Mesendoderm (in vitro differentiated cells): ENCODE results near the gene RASGRP3.
A peak's percentile ranks its signal among the peaks of the same experiment; 100 is the strongest.

ENCODE experiments used
- DNase-seq: peaks from one replicate; pipeline ENCODE4 v3.0.0; 2013
- H2AK5ac ChIP-seq: 2 replicates; pipeline ENCODE4 v1.6.1; 2013; ENCODE audit warnings: low read length, inconsistent platforms
- H2BK120ac ChIP-seq: 2 replicates; pipeline ENCODE4 v1.6.1; 2013; ENCODE audit warnings: low read depth, mild to moderate bottlenecking, low read length, moderate library complexity, mixed read lengths
- H2BK15ac ChIP-seq: replicated peaks from 2 replicates; pipeline ENCODE4 v1.6.1; 2013; ENCODE audit warnings: low read depth, mild to moderate bottlenecking, moderate library complexity
- H2BK5ac ChIP-seq: 2 replicates; pipeline ENCODE4 v1.6.1; 2013; ENCODE audit warnings: low read length, inconsistent platforms
- H3K18ac ChIP-seq: 2 replicates; pipeline ENCODE4 v1.6.1; 2013; ENCODE audit warnings: mild to moderate bottlenecking, low read length, mixed read lengths
- H3K23ac ChIP-seq: one replicate; pipeline ENCODE4 v1.6.1; 2013; ENCODE audit warnings: low read length
- H3K27ac ChIP-seq: 2 replicates; pipeline ENCODE4 v1.5.1; 2013; ENCODE audit warnings: low read depth, mild to moderate bottlenecking, inconsistent platforms, low read length, moderate library complexity
- H3K27me3 ChIP-seq: 2 replicates; pipeline ENCODE4 v1.6.1; 2013; ENCODE audit warnings: low read length, control low read depth, mild to moderate bottlenecking, inconsistent platforms; ENCODE audit not compliant: insufficient read depth, poor library complexity
- H3K36me3 ChIP-seq: 2 replicates; pipeline ENCODE4 v1.6.1; 2013; ENCODE audit warnings: low read length, inconsistent platforms; ENCODE audit not compliant: control insufficient read depth, insufficient read depth
- H3K4ac ChIP-seq: one replicate; pipeline ENCODE4 v1.6.1; 2013; ENCODE audit warnings: low read depth, mild to moderate bottlenecking, low read length, moderate library complexity
- H3K4me1 ChIP-seq: 2 replicates; pipeline ENCODE4 v1.6.1; 2013; ENCODE audit warnings: low read depth, low read length, inconsistent platforms; ENCODE audit not compliant: control insufficient read depth
- H3K4me2 ChIP-seq: 2 replicates; pipeline ENCODE4 v1.6.1; 2013; ENCODE audit warnings: low read length
- H3K4me3 ChIP-seq: 2 replicates; pipeline ENCODE4 v1.5.1; 2013; ENCODE audit warnings: mild to moderate bottlenecking, low read length
- H3K56ac ChIP-seq: one replicate; pipeline ENCODE4 v1.6.1; 2013; ENCODE audit warnings: low read length
- H3K79me1 ChIP-seq: 2 replicates; pipeline ENCODE4 v1.6.1; 2013; ENCODE audit warnings: low read length, inconsistent platforms
- H3K79me2 ChIP-seq: 2 replicates; pipeline ENCODE4 v1.6.1; 2013; ENCODE audit warnings: mild to moderate bottlenecking, low read length; ENCODE audit not compliant: control insufficient read depth, insufficient read depth
- H3K9ac ChIP-seq: 2 replicates; pipeline ENCODE4 v1.6.1; 2013; ENCODE audit warnings: low read length, inconsistent platforms
- H4K5ac ChIP-seq: one replicate; pipeline ENCODE4 v1.6.1; 2013; ENCODE audit warnings: low read length
- H4K8ac ChIP-seq: one replicate; pipeline ENCODE4 v1.6.1; 2013; ENCODE audit warnings: low read depth, mild to moderate bottlenecking, control low read depth, low read length, moderate library complexity
- WGBS: extraction: QIAGEN DNeasy Blood & Tissue Kit; methylation state at CpG from one replicate; pipeline ENCODE4 v1.1.7; 2013; ENCODE audit warnings: low lambda C conversion rate, missing lambda C conversion rate; ENCODE audit not compliant: insufficient coverage; ENCODE audit errors: extremely low coverage; 5-methylcytosine and 5-hydroxymethylcytosine counted together

The RASGRP3 gene

DNA sequence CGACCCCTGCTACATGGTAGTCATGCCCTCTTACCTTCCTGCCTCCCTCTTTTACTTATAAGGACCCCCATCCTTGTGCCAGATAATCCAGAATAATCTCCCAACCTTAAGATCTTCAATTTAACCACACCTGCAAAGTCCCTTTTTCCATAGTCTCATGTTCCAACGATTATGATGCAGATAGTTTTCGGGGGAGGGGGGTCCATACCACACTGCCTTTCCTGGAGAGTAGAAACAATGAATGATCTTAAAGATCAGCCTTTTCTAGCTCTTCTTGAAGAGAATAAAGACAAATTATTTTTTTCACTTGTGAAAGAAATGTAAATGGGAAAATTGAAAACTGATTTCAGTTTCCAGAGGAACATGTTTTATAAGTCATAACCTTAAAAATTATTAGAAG lies 127.0 kb downstream of the RASGRP3 start:
- H3K56ac ChIP-seq: no peak overlapping the region
- H2BK15ac ChIP-seq: no peak overlapping the region
- no peak overlapping the region for H4K5ac ChIP-seq
- H3K79me2 ChIP-seq: peaks cover 5% of the 10 kb centered on the region
- H3K18ac ChIP-seq: no peak overlapping the region
- no peak overlapping the region for H3K9ac ChIP-seq
- no peak overlapping the region for H3K4me3 ChIP-seq
- H3K4me1 ChIP-seq: peaks cover 3% of the 10 kb centered on the region
- H2BK5ac ChIP-seq: no peak overlapping the region
- no peak overlapping the region for H2BK120ac ChIP-seq
- H3K4me2 ChIP-seq: no peak overlapping the region
- no peaks in the 10 kb centered on the region for H3K36me3 ChIP-seq
- no peak overlapping the region for H2AK5ac ChIP-seq
- H4K8ac ChIP-seq: no peak overlapping the region
- no peak overlapping the region for H3K4ac ChIP-seq
- H3K23ac ChIP-seq: no peak overlapping the region
- H3K27me3 ChIP-seq: no peaks in the 10 kb centered on the region
- H3K27ac ChIP-seq: no peak overlapping the region
- WGBS: no CpG with 5 or more reads among the region's 3 CpGs
- H3K79me1 ChIP-seq: peaks cover 3% of the 10 kb centered on the region
- DNase-seq: no peak

DNA sequence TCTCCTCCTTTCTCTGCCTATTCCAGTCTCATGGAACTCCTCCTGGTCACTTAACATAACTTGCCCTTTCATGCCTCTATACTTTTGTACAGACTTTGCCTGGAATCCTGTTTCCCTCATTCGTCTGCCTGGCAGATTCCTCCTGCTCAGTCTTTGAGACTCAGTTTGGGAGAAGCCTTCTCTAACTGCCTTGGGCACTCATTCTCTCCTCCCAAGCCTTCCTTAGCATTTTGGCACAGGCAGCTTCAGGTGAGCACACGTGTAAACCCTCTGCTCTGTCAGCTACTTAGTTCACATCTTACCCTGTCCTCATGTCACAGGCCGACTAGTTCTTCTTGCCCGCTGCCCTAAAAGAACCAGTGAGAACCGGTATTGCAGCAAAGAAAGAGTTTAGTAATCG lies 128.6 kb downstream of the RASGRP3 start:
- Histone ChIP-seq H2AK5ac (no peak overlapping the region), H3K23ac (no peak overlapping the region), H2BK120ac (no peak overlapping the region), H3K36me3 (no peaks in the 10 kb centered on the region), H3K79me1 (no peaks in the 10 kb centered on the region), H3K27ac (no peak overlapping the region), H3K18ac (no peak overlapping the region), H4K8ac (no peak overlapping the region), H3K27me3 (no peaks in the 10 kb centered on the region), H4K5ac (no peak overlapping the region), H3K4me3 (no peak overlapping the region), H3K4me1 (peaks cover 3% of the 10 kb centered on the region), H2BK5ac (no peak overlapping the region), H3K4ac (no peak overlapping the region), H3K79me2 (no peaks in the 10 kb centered on the region), H3K9ac (peak overlapping the region; percentile 2), H3K4me2 (no peak overlapping the region), H3K56ac (peak overlapping the region; percentile 28), H2BK15ac (no peak overlapping the region)
- no peak for DNase-seq
- WGBS: no CpG with 5 or more reads among the region's 6 CpGs

DNA sequence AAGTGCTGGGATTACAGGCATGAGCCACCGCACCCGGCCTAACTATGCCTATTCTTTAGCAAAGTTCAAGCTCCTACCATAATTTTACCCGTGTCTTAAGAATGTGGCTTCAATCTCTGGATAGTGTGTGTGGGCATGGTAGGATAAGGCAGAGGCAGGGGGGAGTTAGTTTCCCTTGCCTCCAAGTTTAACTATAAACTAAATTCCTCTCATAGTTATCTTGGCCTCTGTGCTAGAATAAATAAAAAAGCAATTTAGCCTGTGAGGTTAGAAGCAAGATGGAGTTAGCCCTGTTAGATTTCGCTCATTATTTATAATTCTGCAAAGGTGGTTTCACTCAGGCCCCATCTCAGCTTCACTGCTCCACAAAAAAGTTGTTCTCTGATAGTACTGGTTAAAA lies 129.7 kb downstream of the RASGRP3 start:
- H3K4me3 ChIP-seq: no peak overlapping the region
- H3K4ac ChIP-seq: no peak overlapping the region
- no peak overlapping the region for H3K4me2 ChIP-seq
- H2BK5ac ChIP-seq: no peak overlapping the region
- H3K36me3 ChIP-seq: no peaks in the 10 kb centered on the region
- no peak overlapping the region for H3K27ac ChIP-seq
- H4K8ac ChIP-seq: no peak overlapping the region
- no peaks in the 10 kb centered on the region for H3K79me2 ChIP-seq
- H3K9ac ChIP-seq: no peak overlapping the region
- no peak overlapping the region for H2AK5ac ChIP-seq
- H3K23ac ChIP-seq: no peak overlapping the region
- H2BK120ac ChIP-seq: no peak overlapping the region
- no peak overlapping the region for H3K18ac ChIP-seq
- H3K27me3 ChIP-seq: no peaks in the 10 kb centered on the region
- H3K4me1 ChIP-seq: peaks cover 3% of the 10 kb centered on the region
- H3K79me1 ChIP-seq: no peaks in the 10 kb centered on the region
- no peak for DNase-seq
- no peak overlapping the region for H2BK15ac ChIP-seq
- WGBS: no CpG with 5 or more reads among the region's 4 CpGs
- H3K56ac ChIP-seq: no peak overlapping the region
- H4K5ac ChIP-seq: no peak overlapping the region

DNA sequence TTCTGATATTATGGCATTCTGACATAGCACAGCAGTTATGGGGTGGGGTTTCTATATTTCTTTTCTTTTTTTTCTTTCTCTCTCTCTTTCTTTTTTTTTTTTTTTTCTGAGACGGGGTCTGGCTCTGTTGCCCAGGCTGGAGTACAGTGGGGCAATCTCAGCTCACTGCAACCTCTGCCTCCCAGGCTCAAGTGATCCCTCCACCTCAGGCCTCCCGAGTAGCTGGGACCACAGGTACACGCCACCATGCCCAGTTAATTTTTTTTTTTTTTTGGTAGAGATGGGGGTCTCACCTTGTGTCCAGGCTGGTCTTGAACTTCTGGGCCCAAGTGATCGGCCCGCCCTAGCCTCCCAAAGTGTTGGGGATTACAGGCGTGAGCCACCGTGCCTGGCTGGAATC lies 130.2 kb downstream of the RASGRP3 start:
- no peak overlapping the region for H4K5ac ChIP-seq
- H3K4me3 ChIP-seq: no peak overlapping the region
- H3K9ac ChIP-seq: no peak overlapping the region
- no CpG with 5 or more reads among the region's 7 CpGs for WGBS
- no peak overlapping the region for H3K4me2 ChIP-seq
- no peak for DNase-seq
- H2AK5ac ChIP-seq: no peak overlapping the region
- H3K4me1 ChIP-seq: peaks cover 3% of the 10 kb centered on the region
- no peak overlapping the region for H3K56ac ChIP-seq
- no peak overlapping the region for H3K23ac ChIP-seq
- H3K79me2 ChIP-seq: no peaks in the 10 kb centered on the region
- no peaks in the 10 kb centered on the region for H3K36me3 ChIP-seq
- H4K8ac ChIP-seq: no peak overlapping the region
- no peak overlapping the region for H2BK5ac ChIP-seq
- no peak overlapping the region for H3K27ac ChIP-seq
- no peak overlapping the region for H2BK120ac ChIP-seq
- H3K18ac ChIP-seq: no peak overlapping the region
- no peak overlapping the region for H3K4ac ChIP-seq
- H3K79me1 ChIP-seq: no peaks in the 10 kb centered on the region
- H2BK15ac ChIP-seq: no peak overlapping the region
- no peaks in the 10 kb centered on the region for H3K27me3 ChIP-seq

DNA sequence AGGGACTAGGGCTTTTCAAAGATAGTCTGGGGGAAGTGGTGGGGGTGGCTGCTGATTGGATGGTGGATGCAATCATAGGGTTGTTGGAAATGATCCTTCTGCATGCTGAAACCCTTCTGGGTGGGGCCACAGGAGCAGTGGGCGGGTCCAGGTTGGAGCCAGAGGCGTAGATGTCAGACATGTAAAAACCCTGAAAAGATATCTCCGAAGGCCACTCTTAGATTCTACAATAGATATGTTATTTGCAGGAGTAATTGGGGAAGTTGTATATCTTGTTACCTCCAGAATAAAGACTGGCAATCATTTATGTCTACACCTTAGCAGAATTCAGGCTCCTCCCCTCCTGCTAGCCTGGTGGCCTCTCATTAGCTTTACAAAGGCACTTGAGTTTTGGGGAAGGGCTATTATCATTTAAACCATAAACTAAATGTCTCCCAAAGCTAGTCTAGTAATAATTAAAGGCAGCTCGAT lies 130.8 kb downstream of the RASGRP3 start:
- no peak overlapping the region for H3K23ac ChIP-seq
- H3K18ac ChIP-seq: no peak overlapping the region
- no peaks in the 10 kb centered on the region for H3K79me1 ChIP-seq
- H4K5ac ChIP-seq: no peak overlapping the region
- H3K27me3 ChIP-seq: no peaks in the 10 kb centered on the region
- no peak overlapping the region for H2BK15ac ChIP-seq
- no peak overlapping the region for H2BK5ac ChIP-seq
- H2AK5ac ChIP-seq: no peak overlapping the region
- H3K4me2 ChIP-seq: no peak overlapping the region
- no peak overlapping the region for H3K56ac ChIP-seq
- no peak overlapping the region for H3K9ac ChIP-seq
- H4K8ac ChIP-seq: no peak overlapping the region
- H3K79me2 ChIP-seq: no peaks in the 10 kb centered on the region
- H3K4me3 ChIP-seq: no peak overlapping the region
- WGBS: no CpG with 5 or more reads among the region's 4 CpGs
- peaks cover 3% of the 10 kb centered on the region for H3K4me1 ChIP-seq
- DNase-seq: peak; percentile 47
- H3K4ac ChIP-seq: no peak overlapping the region
- no peak overlapping the region for H3K27ac ChIP-seq
- no peaks in the 10 kb centered on the region for H3K36me3 ChIP-seq
- no peak overlapping the region for H2BK120ac ChIP-seq

DNA sequence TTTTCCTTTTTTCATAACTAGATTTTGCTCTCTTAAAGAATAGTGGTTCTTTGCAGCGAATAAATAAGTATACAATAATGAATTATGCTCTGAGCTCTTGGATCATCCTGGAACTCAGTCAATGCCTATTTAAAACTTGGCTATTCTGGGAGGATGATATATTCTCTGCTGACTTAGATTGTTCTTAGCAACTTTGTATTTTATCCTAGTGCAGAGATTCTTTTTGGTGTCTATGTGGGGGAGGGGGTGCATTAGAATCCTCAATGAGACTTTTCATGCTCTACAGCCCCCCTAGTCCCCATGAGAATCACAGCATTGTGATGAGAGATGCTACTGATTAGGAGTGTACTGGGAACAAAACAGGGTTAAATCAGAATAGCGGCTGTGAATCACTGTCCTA lies 131.5 kb downstream of the RASGRP3 start:
- H3K23ac ChIP-seq: no peak overlapping the region
- no peak overlapping the region for H4K8ac ChIP-seq
- H3K4me2 ChIP-seq: no peak overlapping the region
- no peaks in the 10 kb centered on the region for H3K36me3 ChIP-seq
- H3K18ac ChIP-seq: no peak overlapping the region
- DNase-seq: no peak
- H2BK5ac ChIP-seq: no peak overlapping the region
- H2AK5ac ChIP-seq: no peak overlapping the region
- H4K5ac ChIP-seq: no peak overlapping the region
- no peak overlapping the region for H3K4ac ChIP-seq
- no peak overlapping the region for H2BK120ac ChIP-seq
- H3K9ac ChIP-seq: no peak overlapping the region
- no peak overlapping the region for H3K27ac ChIP-seq
- H3K4me1 ChIP-seq: peaks cover 3% of the 10 kb centered on the region
- H3K56ac ChIP-seq: no peak overlapping the region
- WGBS: no CpG with 5 or more reads among the region's 2 CpGs
- H3K79me2 ChIP-seq: no peaks in the 10 kb centered on the region
- H2BK15ac ChIP-seq: no peak overlapping the region
- H3K27me3 ChIP-seq: no peaks in the 10 kb centered on the region
- H3K4me3 ChIP-seq: no peak overlapping the region
- no peaks in the 10 kb centered on the region for H3K79me1 ChIP-seq
